GM18909 (cell line): ENCODE data around the gene MAPK8IP3.
"Not testable (repeated sequence)": the region's sequence is repeated elsewhere in the genome, so short reads cannot be mapped to it uniquely, and the experiment has no call there.

Experiments
- ATAC-seq: cut with Tn5 transposase; IDR thresholded peaks from one replicate; pipeline ENCODE4 v1.9.1; 2021; ENCODE audit warnings: mild to moderate bottlenecking; ENCODE audit not compliant: unreplicated experiment, poor library complexity

MAPK8IP3 gene

DNA sequence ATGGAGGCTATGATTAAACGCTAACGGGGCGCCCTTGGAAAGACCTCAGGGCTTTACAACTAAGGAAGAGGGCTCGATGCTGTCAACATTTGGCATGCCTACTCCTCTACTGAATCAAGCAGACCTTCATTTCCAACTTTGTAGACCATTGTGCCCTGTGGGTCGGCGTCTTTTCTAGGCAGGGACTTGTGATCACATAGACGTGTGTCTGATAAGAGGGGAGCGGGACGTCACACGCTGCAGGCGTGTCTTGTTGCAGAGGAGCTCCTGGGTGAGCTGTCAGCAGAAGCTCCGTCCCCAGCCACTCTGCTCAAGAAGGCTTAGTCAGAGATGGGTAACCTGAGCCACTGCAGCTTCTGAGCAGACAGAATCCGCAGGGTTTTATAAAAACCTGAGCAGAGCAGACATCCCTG, 2.8 kb downstream of the MAPK8IP3 start:
- ATAC-seq, result no peak

DNA sequence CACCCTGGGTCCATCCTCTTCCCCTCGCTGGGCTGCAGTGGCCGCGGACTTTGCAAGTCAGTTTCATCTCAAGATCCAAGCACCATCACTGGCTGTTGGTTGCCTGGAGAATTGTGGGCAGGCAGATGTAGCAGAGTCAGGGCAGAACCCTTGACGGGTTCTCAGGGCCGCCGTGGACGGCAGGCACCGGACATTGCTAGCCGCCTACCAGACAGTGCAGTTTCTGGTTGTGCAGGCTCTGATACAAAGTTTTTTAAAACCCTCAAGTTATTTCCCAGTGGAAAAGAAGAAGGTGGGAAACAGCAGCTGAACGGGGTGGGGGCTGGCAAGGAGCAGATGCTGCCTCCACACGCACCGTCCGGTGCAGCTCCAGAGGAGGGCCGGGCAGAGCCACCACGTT, 3.4 kb downstream of the MAPK8IP3 start:
- no peak for ATAC-seq

GRCh38 chr16:1710811-1711507, 5.0 kb downstream of the MAPK8IP3 start:
- no peak for ATAC-seq

- ATAC-seq, result no peak
These were observed 6.8 kb downstream of the MAPK8IP3 start for GRCh38 chr16:1712791-1713261.

DNA sequence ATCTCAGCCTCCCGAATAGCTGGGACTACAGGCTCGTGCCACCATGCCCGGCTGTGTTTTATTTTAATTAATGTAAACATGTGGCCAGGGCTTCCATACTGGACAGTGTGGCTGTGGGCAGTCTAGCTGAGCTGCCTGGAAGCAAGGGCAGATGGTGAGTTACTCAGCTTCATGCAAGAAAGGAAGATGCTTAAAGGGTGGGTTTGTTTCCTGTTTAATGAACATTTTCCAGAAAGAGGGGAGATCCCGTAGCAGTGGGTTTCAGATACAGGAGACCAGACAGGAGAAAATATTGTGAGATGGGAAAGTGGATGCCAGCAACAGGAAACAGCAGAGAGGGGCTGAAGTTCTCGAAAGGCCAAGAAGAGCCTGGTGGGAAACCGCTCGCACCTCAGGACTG, 7.3 kb downstream of the MAPK8IP3 start:
- no peak for ATAC-seq

- no peak for ATAC-seq
These were observed 7.9 kb downstream of the MAPK8IP3 start for GRCh38 chr16:1713933-1714332.

DNA sequence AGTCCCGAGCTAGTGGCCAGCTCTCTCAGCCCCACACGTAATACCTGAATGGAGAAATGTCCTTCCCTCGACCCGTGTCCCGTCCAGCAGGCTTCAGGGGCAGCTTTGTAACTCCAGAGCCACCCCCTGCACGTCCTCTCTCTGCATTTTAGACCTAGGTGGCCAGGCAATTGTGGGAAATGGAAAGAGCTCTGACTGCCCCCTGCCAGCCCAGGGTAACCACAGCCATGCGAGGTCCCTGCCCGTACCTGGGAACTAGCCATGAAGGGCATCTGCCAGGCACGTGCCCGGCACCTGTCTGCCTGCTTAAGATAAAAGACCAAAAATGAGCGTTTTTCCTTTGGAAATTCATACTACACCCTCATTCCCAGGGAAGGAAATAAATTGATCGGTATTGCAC, 9.2 kb downstream of the MAPK8IP3 start:
- ATAC-seq, result no peak

DNA sequence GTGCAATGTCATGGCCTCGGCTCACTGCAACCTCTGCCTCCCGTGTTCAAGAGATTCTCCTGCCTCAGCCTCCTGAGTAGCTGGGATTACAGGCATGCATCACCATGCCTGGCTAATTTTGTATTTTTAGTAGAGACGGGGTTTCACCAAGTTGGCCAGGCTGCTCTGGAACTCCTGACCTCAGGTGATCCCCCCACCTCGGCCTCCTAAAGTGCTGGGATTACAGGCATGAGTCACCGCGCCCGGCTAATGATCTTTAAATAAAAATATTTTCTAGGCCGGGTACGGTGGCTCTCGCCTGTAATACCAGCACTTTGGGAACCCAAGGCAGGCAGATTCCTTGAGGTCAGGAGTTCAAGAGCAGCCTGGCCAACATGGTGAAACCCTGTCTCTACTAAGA, 12.2 kb downstream of the MAPK8IP3 start:
- not testable (repeated sequence) for ATAC-seq

GRCh38 chr16:1719559-1720229, 13.7 kb downstream of the MAPK8IP3 start:
- not testable (repeated sequence) for ATAC-seq

GRCh38 chr16:1721372-1721771, 15.4 kb downstream of the MAPK8IP3 start:
- no peak for ATAC-seq

DNA sequence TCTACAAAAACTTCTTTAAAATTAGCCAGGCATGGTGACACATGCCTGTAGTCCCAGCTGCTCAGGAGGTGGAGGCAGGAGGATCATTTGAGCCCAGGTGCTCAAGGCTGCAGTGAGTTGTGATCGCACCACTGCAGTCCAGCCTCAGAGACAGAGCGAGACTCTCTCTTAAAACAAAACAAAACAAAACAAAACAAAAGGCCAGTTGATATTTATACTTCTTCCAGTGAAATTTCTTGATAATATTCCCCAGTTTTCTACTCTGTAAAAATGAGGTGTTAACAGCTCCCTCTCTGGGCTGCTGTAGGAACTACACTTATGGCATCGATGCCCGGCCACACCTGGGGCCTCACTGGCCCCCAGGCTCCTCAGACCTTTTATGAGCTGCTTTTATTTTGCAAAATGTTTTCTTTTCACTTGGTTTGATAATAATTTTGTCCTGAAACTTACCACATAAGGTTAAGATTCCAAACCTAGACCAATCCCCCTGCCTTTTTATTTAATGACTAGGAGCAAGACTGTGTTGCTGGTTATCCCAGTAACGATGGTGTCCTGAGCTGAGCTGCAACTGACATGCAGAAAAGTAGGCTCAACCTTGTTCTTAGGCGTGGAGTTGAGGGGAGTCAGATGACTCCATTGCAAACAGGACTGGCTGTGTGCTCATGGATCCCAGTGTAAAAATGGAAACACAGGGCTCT, 17.6 kb downstream of the MAPK8IP3 start:
- ATAC-seq, result no peak

DNA sequence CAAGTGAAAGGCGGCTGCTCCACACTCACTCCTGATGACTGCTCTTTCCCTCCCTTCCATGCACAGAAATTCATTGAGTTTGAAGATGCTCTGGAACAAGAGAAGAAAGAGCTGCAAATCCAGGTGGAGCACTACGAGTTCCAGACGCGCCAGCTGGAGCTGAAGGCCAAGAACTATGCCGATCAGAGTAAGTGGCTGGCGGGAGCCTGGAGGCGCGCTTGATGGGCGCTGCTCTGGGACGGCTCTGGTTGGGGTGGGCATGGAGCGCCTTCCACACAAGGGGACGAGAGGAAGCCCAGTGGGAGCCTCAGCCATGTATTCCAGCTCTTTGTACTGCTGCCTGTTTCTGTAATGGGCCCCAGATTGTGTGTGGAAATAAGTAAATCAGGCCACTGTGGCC, 18.5 kb downstream of the MAPK8IP3 start:
- ATAC-seq, result no peak

GRCh38 chr16:1726661-1727502, 20.9 kb downstream of the MAPK8IP3 start:
- no peak for ATAC-seq

DNA sequence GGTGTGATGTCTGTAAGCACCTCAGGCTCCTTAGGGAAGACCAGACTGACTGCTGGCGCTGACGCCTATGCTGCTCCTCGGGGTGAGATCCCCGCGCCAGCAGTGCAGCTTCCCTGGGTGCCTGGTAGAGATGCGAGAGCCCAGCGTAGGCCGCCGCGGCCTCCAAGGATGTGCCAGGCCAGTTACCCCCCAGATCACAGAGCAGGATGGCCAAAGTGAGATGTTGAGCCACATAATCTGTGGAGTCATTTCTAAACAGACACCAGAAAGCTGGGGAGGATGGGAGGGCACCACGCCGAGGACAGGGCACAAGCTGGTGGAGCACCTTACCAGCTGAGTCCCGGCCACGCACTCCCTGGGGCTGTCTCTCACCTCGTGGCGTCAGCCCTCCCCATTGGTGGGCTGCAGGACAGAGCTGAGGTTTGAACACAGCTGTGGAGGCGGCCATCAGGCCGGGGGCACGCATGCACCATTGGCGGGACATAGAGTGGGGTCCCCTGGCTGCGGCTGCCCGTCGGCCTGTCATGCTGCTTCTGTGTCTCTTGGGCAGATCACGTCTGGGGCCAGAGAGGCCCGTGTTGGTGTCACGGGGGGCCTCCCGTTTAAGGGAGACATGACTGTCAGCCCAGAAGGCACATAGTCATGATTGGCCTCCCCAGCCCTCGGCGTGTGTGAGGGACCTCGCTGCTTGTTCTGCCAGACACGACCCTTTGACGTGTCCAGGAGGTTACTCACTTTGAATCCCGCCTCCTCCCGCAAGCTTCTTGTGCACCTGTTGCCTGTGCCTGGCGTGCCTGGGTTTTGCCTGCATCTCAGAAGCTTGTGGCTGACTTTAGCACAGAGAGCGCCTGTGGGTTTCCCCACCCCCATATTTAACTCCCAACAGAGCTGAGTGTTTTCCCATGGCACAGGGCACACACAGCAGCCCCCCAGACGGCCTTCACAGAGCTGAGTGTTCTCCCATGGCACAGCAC, 21.9 kb downstream of the MAPK8IP3 start:
- no peak for ATAC-seq

GRCh38 chr16:1729026-1729425, 23.0 kb downstream of the MAPK8IP3 start:
- no peak for ATAC-seq

- ATAC-seq, result no peak
These were observed 23.4 kb downstream of the MAPK8IP3 start for GRCh38 chr16:1729445-1729844.

DNA sequence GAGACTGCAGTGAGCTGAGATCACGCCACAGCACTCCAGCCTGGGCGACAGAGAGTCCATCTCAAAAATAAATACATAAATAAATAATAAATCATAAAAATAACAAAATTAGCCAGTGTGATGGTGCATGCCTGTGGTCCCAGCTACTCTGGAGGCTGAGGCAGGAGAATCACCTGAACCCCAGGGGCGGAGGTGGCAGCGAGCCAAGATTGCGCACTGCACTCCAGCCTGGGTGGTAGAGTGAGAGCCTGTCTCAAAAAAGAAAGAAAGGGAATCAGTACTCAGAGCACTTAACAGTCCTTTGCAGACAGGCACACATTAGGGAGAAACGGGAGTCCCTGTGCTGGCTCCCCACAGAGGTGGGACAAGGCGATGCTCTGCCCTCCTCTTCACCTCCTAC, 25.1 kb downstream of the MAPK8IP3 start:
- no peak for ATAC-seq

DNA sequence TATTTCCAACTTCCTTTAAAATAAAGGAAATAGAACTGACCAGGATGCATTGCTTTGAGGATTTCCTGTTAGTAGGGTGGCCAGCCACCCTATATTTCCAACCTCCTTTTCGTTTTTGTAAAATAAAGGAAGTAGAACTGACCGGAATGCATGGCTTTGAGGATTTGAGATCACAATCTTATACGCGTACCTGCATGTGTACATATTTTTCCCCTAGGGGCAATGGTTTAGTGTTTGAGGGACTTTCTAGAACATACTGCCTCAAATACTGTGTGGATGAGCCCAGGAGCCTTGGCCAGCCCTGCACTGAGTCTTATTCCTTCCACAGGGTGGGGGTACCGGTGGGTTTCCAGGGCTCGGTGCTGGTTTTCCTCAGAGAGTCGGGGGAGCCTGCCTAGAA, 25.6 kb downstream of the MAPK8IP3 start:
- no peak for ATAC-seq

DNA sequence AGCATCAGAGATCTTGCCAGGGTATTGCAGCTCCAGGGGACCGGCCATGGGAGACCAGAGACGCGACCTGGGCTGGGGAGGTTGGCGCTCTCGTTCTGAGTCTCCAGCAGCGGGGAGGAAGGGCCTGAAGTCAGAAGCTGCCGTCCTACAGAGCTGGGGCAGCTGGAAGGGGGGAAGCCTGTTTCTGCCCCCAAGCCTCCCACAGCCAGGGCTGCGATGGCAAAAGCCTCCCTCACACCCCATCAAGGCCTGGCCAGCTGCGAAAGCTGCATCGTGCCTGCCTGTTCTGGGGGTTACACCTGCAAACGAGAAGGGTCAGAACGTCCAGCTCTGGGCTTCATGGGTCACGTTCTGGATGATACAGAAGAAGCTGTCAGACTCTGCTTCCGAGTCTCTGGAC, 26.1 kb downstream of the MAPK8IP3 start:
- no peak for ATAC-seq
